Gastroesophageal sphincter (tissue), 3 donors: ENCODE measurements around the gene NIF3L1.

Experiments
- CTCF ChIP-seq, 4 experiments: fragments of 200-600 bp in 2 of 4; fragments of 450-650 bp in 2 of 4; sonication (generic) in 1 of 4; IDR thresholded peaks; one replicate each; pipeline ENCODE4 v1.5.1; 2017 to 2019; ENCODE audit warnings: antibody characterized with exemption in 4 of 4, mild to moderate bottlenecking in 2 of 4, moderate library complexity in 2 of 4
- EP300 ChIP-seq: sonication (generic); formaldehyde crosslinking; IDR thresholded peaks from one replicate; pipeline ENCODE4 v1.6.1; 2017; ENCODE audit warnings: antibody characterized with exemption, mild to moderate bottlenecking
- POLR2A ChIP-seq, 2 donors: fragments of 450-650 bp; IDR thresholded peaks; one replicate each; pipeline ENCODE4 v1.6.1; 2017; ENCODE audit warnings: antibody characterized with exemption in 2 of 2, mild to moderate bottlenecking in 2 of 2, moderate library complexity in 1 of 2
- POLR2AphosphoS5 ChIP-seq: sonication (generic); formaldehyde crosslinking; IDR thresholded peaks from one replicate; pipeline ENCODE4 v1.6.1; 2017; ENCODE audit warnings: antibody characterized with exemption

- no peak for TF ChIP-seq POLR2AphosphoS5
- TF ChIP-seq CTCF (IDR thresholded peaks at IDR 0.05): no peak
- no peak for TF ChIP-seq EP300
- no peak for TF ChIP-seq POLR2A (IDR thresholded peaks at IDR 0.05)
These were observed 54.4 kb downstream of the NIF3L1 start for GRCh38 chr2:200943527-200944105.
